ENCODE data around the gene ALDOA.

DNA sequence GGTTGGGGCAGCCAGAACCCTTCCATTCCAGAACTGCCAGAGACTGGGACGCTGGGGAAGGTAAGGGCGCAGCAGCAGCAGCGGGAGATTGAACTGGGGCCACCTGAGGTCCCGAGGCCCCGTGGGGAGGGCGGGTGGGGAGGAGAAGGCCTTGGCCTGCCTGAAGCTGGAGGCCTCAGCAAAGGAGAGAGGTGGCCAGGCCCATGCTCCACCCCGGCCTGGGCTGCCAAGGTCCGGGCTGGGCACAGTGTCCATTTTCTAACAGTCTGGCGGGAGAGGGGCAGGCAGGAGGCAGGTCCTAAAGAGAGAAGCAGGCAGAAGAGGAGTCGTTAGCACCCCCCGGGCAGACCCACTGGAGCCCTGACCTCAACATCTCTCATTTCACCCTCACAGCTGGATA lies 48.9 kb downstream of the ALDOA start:
- TF ChIP-seq POLR2A (IDR thresholded peaks at IDR 0.05) = no peak
- no peak for TF ChIP-seq POLR2AphosphoS5 (IDR thresholded peaks at IDR 0.05)
